GM19452 (cell line): Measurements from ENCODE around the gene TSEN15.

Experiments
- ATAC-seq: cut with Tn5 transposase; IDR thresholded peaks from one replicate; pipeline ENCODE4 v1.9.1; 2021; ENCODE audit not compliant: unreplicated experiment

The TSEN15 gene

DNA sequence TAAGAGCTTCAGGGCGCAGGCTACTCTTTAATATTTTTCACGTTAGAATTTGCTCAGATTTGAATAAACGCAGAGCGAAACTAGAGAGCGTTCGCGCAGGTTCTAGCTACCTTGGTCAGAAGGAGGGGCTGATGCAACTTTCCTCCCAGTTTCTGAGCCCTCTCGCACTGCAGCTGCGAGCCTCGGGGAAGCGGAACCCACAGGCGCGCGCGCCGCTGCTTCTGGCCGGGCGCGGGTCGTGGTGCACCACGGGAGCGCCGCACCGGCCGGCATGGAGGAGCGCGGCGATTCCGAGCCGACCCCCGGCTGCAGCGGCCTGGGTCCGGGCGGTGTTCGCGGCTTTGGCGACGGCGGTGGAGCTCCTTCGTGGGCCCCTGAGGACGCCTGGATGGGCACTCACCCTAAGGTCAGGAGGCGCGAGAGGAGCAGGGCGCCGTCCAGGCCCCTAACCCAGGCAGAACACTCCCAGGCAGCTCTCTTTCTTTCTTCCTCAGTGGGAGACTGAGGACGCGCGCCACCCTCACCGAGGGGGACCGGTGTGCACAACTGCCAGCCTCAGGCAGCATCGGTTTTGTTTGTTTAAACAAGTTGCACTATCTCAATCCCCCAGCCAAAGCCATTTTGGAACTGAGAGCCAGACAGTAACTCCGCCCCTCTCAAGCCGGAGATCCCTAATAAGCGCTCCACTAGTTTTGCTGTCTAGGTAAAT, at the start of gene TSEN15:
TSS of gene TSEN15 (plus strand) at position 246 of the 709 bp plus-strand sequence. CDS start at position 272, 26 bp downstream.
- peak; percentile 97 for ATAC-seq

- ATAC-seq: no peak
Measured at GRCh38 chr1:184002071-184002470, 49.5 kb upstream of the TSEN15 start.

- no peak for ATAC-seq
Measured at GRCh38 chr1:184004935-184005334, 46.6 kb upstream of the TSEN15 start.

DNA sequence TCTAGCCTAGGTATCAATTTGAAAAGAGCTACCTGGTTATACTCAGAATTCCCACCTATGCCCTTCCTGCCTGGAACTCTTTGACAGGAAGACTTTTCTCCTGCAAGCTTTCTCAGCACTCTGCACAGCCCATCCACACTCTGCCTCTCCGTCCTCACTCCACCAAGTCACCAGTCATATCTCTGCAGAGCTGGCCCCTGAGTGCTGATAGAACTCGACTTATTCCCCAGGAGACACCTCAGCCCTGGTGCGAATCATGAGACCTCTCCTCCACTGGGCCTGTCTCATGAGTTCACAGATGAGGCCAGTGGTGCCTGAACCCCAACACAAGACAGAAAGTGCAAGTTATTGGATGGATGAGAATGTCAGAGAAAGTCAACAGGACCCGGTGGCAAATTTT, 46.0 kb upstream of the TSEN15 start:
- no peak for ATAC-seq

DNA sequence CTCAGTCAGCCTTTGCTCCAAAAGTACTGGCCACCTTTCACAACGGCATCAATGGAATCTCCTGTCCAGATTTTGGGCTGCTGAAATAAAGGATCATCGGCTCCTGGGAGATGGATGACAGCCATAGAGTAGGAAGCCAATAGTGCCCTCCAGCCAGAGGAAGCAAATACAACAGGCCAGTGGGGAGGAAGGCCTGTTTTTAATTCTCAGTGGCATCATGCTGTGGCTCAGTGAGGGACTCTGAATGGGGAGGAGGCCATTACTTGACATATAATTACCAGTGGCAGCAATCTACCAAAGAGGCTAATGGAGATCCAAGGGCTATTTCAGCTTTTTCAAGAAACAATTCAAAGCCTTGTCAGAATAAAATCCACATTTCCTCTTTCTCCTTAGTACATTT, 40.7 kb upstream of the TSEN15 start:
- ATAC-seq: no peak

- ATAC-seq: no peak
Measured at GRCh38 chr1:184012187-184012586, 39.3 kb upstream of the TSEN15 start.

DNA sequence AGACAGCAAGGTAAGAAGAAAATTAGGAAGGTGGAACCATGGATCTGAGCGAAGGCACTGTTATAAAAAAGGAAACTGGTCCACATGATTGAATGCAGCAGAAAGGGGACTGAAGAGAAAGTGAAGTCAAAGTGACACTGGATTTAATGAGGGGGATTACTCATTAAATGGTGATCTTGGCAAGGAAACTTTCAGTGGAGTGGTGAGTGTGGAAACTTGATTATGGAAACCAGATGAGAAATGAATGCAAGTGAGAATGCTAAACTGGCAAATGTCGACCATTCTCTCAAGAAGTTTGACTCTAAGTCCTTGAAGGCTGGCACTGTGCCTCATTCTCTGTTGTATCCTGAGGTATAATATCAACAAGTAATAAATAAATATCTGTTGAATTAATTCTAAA, 37.3 kb upstream of the TSEN15 start:
- no peak for ATAC-seq

DNA sequence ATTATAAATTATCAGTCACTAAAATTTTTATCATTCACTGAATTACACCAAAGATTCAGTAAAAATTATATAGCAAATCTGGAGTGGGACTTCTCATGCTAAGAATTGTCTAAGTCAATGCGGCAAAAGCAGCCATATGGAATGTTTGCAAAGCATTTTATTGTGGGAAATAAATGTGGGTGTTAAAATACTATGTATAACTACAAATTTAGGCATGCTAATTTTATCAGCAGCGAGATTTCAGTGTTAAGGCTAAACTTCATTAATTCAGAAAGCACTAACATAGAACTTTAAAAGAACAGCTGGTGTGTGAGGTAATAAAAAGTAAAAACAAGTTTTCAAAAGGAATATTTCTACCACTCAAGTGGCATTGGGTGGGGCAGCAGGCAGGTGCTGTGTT, 35.4 kb upstream of the TSEN15 start:
- no peak for ATAC-seq

DNA sequence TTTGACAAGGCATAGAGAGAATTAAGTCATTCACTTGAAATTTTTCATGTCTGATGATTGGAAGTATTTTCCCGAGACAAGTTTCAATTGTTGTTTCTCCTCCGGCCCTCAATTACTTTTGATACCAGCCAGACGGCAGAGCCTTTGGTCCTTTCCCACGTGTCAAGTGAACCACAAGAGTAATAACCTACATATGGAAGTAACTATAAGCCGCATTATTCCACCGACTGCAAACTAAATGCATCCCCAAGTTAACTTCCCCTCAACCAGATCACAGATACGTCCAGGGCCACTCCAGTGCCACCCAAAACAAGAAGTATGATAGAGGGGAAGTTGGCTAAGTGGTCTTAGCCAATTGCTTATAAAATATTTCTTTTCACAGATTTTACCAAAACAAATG, 34.2 kb upstream of the TSEN15 start:
- no peak for ATAC-seq

- no peak for ATAC-seq
Measured at GRCh38 chr1:184018622-184019021, 32.9 kb upstream of the TSEN15 start.

GRCh38 chr1:184019069-184019468, 32.5 kb upstream of the TSEN15 start:
- no peak for ATAC-seq

DNA sequence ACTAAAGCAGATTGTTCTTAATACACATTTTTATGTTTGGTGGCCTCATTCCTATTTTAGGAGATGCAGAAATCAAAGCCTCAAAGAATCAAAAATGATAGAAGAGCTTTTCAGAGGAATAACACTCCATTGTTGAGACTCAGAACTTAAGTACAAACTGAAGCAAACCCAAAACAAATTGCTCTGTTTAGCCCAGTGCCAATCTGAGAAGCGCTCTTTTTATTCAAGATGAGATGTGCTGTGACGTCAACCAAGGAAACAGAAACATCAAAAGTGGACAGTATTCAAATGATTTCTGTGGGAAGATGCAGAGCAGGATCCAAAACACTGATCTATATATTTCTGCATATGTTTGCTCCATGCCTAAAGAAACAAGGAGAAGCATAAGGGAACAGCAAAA, 32.0 kb upstream of the TSEN15 start:
- no peak for ATAC-seq

- ATAC-seq: no peak
Measured at GRCh38 chr1:184020328-184020727, 31.2 kb upstream of the TSEN15 start.

GRCh38 chr1:184020855-184021254, 30.7 kb upstream of the TSEN15 start:
- no peak for ATAC-seq

DNA sequence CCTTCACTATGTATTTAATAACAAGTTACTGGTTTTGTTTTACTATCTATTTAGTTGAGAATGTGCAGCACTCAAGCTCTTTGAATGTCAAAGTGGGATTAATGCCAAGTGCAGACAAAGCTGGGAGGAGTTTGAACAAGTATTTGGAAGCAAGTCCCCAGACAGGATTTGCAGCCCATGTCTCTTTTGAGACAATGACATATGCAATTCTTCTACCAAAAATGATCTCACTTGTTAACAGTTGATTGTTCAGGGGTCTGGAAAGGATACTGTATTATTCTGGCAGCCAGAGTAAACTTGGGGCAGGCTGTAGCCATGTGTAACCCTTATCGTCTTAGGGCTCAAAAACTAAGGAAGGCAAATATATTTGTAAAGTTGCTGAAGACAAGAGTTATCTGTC, 29.8 kb upstream of the TSEN15 start:
- ATAC-seq: no peak

DNA sequence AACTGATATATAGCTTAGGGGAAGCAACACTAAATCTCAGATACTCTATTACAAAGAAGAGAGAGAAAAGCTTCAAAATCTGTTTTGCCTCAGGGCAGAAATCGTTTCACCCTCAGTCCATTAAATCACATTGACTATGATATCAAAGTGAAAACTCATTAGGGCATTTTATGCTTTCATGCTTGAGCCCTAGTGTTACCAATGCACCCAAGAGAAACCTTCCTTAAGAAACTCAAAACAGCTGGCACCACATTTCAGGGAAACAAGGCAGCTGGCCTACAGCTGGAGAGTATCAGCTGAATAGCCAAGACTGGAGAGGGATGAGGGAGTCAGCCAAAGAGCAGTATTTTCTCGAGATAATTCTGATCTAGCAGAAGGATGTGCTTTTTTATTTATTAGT, 28.9 kb upstream of the TSEN15 start:
- no peak for ATAC-seq

GRCh38 chr1:184023171-184023570, 28.4 kb upstream of the TSEN15 start:
- no peak for ATAC-seq

DNA sequence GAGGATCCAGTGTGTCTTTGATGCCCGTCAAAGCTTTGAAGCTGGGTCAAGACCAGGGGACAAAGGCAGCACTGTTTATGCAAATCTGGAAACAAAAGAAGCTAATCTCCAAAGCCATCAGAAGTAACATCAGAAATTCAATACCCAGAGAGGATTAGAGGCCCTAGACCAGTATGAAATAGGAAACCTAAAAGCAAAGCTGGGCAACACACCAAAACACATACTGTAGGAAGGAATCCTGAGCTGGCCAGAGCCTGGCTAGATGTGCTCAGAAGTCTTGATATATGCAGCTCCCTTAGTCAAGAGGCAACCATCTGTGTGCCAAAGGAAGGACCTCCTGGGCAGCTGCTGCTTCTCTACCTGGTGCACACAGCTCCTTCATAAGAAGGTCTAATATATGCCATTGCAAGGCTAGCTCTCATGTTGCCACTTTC, 26.3 kb upstream of the TSEN15 start:
- no peak for ATAC-seq

DNA sequence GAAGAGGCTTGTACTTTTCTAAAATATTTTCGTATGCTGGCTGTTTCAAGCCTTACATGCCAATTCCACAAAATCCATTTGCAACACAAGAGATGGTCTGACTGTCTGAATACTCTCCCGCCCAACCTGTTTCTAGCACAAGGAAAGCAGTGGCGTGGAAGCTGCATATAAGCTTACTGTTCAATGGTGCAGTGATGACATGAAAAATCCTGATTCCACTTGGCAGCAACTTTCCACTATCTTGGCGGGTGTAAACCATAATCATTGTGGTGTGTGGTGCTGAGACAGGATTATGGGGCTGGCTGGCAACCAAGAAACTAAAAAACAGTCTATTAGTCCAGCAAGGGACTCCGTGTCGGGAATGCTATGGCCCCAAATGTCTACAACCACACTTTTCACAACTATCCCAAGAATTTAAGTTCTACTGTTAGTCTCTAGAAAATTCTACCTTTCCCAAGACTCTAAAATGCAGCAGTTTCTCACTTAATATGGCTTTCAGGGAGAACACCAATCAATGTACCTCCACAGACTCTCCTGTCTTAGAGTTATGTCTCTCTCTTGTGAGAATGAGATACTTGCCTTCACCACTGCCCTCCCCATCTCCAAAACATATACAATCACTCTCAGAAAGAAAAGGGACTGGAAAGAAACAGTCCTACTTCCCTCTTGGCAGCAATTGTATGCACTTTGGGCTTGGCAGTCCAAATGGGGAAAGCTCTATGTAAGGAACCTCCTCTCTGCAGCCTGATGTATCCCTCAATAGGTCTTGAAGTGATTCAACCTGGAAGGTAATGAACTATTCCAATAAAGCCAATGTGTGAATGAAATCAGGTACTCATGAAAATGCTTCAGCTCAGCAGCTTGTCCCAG, 23.5 kb upstream of the TSEN15 start:
- ATAC-seq: no peak

DNA sequence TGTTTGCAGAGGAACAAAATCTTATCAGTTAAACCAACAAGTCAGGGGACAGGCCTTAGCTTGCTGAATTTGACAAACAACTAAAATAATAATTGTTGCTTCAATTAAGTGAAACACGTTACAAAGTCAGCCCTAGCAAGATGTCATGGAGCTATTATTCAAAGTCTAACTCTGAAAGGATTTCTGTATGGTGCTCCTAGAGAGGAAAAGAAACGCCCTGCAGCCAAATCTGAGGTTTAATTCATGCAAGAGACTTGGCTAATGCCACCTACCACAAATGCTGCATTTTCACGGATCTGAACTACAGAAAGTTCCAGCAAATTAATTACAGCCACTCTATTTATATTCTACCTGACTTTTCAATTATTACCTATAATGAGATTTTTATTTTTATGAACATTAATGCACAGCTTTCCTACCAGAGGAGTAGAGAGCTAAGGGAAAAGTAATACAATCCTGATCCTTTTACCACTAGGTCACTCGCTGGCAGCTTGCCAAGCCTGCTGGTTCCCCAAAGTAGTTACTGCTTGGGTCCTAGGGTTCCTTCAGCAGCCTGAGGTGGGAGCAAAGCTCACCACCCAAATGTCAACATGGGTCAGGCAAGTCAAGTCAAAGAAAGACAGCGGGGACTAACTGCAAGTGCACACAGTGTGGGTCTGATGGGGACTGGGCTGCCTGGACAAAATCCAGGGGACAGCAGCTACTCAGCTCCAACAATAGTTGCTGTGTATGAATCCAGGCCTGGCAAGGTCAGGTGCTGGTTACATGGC, 22.5 kb upstream of the TSEN15 start:
- no peak for ATAC-seq

GRCh38 chr1:184030433-184031091, 21.0 kb upstream of the TSEN15 start:
- no peak for ATAC-seq
